PC-9 (cell line): ENCODE results near the gene MAPK10.

Experiments used
- EZH2 ChIP-seq: fragments of 200-600 bp; sonication (generic); IDR thresholded peaks from 2 replicates; pipeline ENCODE4 v1.8.0; 2017; ENCODE audit warnings: antibody characterized with exemption, low read depth
- TF ChIP-seq, protein P1 (sequence below): fragments of 200-600 bp; sonication (generic); conservative IDR thresholded peaks from 2 replicates; pipeline ENCODE4 v1.6.1; 2017; ENCODE audit warnings: mixed run types, antibody characterized with exemption, mild to moderate bottlenecking, moderate library complexity

DNA sequence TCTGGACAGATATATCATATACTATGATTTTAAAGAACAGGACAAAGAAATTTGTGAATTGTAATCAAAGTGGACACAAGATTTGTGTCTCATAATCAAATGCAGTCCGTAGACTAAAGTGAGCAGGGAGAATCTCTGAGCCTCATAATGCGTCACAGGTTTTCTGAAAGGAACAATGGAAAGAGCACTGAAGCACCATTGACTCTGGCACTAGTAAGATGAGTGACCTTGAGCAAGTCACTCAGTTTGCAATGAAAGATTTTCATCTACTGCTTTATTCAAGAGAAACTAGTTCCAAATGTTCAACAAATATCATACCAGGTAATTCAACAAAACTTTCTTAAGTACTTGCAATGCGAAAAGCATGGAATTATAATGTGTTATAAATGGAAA, 315.3 kb downstream of the MAPK10 start:
- TF ChIP-seq, protein P1, sequence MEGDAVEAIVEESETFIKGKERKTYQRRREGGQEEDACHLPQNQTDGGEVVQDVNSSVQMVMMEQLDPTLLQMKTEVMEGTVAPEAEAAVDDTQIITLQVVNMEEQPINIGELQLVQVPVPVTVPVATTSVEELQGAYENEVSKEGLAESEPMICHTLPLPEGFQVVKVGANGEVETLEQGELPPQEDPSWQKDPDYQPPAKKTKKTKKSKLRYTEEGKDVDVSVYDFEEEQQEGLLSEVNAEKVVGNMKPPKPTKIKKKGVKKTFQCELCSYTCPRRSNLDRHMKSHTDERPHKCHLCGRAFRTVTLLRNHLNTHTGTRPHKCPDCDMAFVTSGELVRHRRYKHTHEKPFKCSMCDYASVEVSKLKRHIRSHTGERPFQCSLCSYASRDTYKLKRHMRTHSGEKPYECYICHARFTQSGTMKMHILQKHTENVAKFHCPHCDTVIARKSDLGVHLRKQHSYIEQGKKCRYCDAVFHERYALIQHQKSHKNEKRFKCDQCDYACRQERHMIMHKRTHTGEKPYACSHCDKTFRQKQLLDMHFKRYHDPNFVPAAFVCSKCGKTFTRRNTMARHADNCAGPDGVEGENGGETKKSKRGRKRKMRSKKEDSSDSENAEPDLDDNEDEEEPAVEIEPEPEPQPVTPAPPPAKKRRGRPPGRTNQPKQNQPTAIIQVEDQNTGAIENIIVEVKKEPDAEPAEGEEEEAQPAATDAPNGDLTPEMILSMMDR, result no peak
- TF ChIP-seq EZH2, result no peak
